Activated CD4-positive, alpha-beta T cell treated with anti-CD3 and anti-CD28 coated beads, Interleukin-2, amount 50 U/mL, for 4 hours (primary cell): ENCODE data around the gene SNX4.
"Not testable (repeated sequence)": the region's sequence is repeated elsewhere in the genome, so short reads cannot be mapped to it uniquely, and the experiment has no call there.

Experiments used
- DNase-seq, 2 experiments: peaks; one replicate each; pipeline ENCODE4 v3.0.0-alpha.2; 2020

SNX4 gene

DNA sequence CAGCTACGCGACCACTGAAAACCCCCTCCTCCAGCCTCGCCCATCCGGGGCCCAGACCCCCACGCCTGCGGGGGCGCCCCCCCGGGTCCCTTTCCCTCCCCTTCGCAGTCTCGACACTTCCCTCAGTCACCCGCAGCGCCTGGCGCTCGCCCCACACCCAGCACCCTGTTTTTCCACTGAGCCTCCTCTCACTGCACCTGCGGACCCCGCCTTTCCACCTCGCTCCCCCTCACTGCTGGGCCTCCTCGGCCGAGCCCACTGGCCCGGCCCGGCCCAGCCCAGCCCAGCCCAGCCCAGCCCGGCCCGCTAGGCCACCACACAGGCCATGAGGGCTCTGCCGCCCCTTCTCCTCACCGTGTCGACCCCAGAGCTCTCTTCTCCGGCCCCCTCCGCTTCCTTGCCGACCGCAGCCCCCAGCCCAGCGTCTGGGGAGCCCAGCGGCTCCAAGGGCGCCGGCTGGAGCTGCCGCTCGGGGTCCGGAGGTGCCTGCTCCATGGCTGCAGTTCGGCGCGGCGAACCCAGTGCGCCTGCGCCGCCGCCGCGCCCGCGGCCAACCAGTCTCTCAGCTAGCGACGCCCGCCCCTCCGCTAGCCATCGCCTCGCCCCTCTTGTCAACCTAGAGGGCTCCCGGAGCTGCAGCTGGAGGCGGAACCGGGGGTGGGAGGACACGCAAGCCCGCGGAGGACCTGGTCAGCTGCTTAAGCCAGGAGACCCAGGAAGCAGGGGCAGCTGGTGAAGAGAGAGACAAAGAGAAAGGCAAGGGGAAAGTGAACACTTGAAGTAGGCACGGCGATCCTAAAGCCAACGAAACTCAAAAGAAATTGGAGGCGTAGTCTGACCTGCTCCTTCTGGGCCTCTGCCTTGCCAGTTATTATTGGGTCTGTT is at the start of gene SNX4:
SNX4 (minus strand) TSS at position 525 of the 885 bp plus-strand sequence; CDS start at position 495, 30 bp downstream.
- DNase-seq, result peak; percentile 78 to 80

DNA sequence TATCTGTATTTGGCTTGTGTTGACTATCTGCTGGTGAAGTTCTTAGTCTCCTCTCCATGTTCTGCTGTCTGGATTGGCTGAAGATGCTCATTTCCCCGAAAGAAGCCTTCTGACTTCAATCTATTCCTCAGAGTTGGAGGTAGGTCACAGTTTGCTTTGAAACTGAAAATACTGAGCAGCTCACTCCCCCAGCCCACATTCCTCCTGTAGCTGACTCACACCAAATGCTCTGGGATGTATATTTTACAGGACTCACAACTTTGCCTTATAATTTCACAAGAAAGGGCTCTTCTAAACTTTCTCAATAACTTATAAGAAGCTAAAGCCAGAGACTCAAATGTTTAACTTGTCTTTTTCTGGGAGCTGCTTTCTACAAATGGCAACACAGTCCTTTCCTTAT is 36.3 kb upstream of the SNX4 start:
- no peak for DNase-seq

DNA sequence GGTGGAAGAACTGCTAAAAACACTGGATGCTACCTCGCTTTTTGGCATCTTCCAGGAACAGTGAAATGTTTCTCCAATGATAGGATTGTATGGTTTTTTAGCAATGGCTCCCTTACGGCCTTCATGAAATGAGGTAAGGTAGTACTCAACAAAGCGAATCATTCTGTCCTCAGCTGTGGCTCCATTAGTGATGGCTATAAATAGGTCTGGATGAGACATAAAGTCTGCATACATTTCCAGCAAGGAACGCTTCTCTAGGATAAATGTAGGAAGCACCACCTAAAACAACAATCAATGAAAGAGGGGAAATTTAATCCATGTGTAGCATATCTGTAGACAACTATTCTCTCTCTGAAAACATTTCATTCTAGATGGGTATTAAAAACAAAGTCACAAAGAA is 32.4 kb upstream of the SNX4 start:
- DNase-seq, result no peak

DNA sequence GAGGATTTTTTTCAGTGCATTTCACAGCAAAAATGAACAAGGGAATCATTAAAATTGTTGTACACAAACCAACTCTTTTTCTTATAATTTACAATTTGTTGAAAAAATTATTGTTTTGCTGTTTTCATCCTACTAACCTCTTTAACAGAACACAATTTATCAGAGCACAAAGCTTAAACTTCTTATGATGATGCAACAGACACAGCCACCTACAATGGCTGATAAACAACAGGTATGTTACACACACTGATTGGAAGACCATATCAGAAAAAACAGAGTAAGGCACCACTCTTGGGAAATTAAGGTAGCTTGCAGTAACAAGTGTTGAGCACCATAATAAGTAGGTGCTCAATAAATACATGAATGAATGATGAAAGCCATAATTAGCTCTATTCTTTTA is 8.9 kb upstream of the SNX4 start:
- no peak for DNase-seq

DNA sequence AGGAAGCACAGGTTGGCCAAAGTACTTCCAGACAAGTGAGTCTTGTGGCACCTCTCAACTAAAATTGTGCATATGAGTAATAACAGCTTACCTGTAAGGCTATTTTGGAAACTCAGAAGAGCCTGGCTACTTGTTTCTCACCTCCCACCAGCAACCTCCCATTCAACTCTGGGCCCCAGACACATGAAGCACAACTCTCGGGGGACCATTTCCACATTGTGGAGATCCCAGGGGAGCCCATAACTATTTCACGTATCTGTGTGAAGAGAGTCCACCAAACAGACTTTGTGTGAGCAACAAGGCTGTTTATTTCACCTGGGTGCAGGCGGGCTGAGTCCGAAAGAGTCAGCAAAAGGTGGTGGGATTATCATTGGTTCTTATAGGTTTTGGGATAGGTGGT is 5.2 kb upstream of the SNX4 start:
- DNase-seq, result no peak

DNA sequence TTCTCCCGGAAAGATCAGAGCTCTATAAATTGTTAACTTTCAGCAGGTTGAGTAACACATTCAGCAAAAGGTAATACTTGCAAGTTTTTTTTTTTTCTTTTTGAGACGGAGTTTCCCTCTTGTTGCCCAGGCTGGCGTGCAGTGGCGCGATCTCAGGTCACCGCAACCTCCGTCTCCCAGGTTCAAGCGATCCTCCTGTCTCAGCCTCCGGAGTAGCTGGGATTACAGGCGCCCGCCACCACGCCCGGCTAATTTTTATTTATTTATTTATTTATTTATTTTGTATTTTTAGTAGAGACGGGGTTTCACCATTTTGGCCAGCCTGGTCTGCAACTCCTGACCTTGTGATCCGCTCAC is 539 bp upstream of the SNX4 start:
- not testable (repeated sequence) for DNase-seq

DNA sequence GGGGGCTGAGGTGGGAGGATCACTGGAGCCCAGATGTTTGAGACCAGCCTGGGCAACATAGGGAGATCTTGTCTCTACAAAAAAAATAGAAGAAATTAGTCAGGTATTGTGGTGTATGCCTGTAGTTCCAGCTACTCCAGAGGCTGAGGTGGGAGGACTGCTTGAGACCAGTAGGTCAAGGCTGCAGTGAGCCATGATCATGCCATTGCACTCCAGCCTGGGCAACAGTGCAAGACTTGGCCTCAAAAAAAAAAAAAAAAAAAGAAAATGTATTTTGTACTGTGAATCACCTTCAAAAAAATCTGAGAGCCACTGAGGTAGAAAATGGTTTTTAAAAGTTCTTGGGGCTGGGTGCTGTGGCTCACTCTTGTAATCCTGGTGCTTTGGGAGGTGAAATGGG is 4.6 kb downstream of the SNX4 start:
- DNase-seq, result no peak

DNA sequence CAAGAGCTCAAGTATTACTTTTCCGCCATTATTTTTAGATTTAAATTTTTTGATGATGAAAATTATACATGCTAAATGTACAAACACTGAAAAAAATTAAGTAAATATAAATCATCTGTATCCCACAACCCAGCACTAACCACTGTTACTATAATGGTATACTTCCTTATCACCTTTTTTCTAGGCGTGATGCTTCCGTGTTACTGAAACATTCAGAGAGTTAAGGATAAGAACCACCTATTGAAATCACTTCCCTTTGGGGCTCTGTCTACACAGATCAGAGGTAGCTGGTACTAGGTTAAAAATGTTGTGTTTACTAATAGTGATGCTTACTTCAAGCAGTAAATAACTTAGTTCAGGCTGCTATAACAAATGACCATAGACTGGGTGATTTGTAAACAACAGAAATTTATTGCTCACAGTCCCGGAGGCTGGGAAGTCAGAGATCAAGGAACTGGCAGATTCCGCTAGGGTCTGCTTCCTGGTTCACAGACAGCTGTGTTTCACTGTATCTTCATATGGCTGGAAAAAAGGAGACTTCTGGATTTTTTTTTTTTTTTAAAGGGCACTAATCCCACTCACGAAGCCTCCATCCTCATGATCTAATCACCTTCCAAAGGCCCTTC is 6.4 kb downstream of the SNX4 start:
- DNase-seq, result no peak

DNA sequence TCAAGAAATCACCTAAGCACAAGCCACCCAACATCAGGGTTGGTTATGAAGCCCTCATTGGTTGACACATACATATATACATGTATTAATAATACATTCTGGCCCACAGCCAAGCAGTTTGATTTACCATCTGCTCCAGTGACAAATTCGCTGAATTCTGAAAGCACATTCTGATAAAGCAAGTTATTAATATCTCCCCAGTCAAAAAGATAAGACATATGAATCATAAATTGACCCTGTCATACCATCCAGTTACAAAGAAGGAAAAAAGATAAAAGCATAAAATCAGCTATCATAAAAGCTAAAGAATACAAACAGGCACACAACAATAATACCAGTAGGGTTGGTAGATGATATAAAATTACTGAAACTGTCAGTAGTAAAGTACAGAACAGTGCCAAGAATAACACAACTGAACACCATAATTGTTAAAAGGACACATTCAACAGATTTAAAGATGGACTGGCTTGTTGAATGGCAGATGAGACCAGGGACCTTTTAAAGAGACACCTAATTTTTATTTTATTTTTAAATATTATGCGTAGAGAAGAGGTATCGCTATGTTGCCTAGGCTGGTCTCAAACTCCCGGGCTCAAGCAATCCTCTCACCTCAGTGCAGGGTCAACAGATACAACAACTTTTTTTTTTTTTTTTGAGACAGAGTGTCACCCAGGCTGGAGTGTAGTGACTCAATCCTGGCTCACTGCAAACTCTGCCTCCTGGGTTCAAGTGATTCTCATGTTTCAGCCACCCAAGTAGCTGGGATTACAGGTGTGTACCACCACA is 7.7 kb downstream of the SNX4 start:
- no peak for DNase-seq

DNA sequence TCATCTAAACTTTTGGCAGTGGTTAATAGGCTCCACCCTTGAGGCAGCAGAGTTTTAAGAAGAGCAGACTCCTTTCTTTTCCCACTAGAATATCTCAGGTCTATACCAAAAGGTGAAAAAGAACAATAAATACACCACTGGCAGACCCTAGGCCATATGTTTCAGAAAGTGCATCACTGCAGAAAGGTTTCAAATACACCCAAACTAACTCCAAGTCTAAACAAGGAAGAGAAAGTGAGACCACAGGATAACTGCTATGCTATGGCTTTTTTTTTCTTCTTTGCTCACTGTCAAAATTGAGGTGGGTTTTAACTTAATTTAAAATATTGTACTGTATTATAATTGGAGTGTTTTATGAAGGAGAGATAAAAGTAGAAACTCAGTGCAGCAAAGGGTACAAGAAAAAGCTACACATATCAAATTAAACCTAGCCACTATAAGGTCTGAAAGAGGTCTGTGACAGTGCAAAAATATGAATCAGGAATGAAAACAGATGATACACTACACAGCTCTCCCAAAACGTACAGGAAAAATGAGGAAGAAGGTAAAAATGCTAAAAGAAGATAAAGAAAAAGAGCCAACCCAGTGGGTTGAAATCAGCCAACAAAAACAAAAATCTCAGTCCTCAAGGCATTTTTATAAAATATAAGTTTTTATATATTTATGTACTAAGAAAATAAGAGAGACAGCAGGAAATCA is 8.4 kb downstream of the SNX4 start:
- no peak for DNase-seq

DNA sequence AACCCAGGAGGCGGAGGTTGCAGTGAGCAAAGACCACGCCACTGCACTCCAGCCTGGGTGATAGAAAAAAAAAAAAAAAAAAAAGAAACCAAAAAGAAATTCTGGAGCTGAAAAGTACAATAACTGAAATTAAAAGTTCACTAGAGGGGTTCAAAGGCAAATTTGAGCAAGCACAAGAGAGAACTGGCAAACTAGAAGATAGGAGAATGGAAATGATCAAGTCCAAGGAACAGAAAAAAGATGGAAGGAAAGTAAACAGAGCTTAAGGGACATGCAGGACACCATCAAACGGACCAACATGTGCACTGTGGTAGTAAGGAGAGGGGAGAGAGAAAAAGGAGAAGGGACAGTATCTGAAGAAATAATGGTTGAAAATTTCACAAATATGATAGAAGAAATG is 12.9 kb downstream of the SNX4 start:
- DNase-seq, result no peak

DNA sequence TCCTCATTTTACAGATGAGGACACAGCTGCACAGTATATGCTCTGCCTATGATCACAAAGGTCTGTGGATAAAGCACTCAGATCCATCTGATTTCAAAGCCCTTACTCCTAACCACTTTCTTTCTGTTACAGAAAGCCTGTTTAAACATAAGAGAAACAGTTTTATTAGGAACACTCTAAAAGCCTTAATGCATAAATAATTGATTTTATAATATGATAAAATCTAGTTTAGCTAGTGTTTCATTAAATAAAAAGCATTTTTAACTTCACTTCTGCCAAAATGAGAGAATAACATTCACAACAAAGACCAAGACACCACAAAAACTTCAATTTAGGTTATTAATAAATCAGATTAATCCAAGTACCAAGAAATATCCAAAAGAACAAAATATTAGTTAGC is 21.4 kb downstream of the SNX4 start:
- DNase-seq, result no peak

DNA sequence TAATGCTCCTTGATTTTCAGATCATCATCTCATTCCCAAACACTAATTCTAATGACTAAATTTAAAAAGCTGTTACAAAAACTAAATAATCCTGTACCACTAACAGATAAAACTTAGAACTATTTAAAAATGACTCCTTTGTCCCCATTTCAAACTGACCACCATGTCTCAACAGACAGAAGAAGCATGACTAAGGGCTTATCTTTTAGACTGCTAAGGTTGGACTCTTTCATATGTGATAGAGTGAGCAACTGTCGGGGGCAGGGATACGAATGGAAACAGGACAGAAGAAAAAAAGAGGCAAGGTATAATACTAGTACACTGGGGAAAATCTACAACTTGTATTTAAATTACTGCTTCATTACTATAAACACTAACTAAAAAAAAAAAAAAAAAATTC is 23.3 kb downstream of the SNX4 start:
- DNase-seq, result no peak

DNA sequence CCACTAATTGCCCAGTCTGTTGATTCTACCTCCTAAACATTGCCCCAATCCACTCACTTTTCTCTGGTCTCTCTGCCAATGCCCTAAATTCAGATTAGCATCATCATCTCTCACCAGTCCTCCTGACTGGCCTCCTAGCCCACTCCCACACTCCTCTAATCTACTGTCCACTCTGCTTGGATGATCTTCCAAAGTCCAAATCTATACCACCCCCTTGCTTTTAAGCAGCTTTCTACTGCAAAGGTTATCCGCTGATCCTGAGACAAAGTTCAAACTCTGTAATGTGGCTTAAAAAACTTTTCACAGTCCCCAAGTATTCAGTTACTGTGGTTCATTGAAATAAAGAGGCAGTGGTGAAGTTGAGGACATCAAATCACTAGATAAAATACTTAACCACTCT is 37.6 kb downstream of the SNX4 start:
- no peak for DNase-seq

DNA sequence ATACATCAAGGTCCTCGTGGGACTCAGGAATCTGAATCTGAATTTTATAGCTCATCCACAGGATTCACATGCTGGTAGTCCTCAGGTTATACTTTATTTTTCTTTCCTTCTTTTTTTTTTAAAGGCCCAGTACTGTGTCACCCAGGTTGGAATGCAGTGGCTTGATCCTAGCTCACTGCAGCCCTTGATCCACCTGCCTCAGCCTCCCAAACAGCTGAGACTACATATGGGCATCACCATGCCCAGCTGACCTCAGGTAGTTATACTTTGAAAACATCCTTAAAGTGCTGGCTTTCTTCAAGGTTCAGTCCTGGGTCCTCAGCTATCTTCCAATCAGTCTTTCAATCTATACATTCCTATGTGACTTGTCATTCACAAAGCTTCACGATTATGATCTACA is 38.2 kb downstream of the SNX4 start:
- no peak for DNase-seq

DNA sequence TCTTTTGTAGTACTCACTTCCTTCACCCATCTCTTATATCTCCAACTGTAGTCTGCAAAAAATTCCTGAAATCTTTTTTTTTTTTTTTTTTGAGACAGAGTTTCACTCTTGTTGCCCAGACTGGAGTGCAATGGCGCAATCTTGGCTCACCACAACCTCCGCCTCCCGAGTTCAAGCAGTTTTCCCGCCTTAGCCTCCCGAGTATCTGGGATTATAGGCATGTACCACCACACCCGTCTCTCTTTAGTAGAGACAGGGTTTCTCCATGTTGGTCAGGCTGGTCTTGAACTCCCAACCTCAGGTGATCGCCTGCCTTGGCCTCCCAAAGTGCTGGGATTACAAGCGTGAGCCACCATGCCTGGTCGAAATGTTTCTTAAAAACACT is 38.6 kb downstream of the SNX4 start:
- not testable (repeated sequence) for DNase-seq

DNA sequence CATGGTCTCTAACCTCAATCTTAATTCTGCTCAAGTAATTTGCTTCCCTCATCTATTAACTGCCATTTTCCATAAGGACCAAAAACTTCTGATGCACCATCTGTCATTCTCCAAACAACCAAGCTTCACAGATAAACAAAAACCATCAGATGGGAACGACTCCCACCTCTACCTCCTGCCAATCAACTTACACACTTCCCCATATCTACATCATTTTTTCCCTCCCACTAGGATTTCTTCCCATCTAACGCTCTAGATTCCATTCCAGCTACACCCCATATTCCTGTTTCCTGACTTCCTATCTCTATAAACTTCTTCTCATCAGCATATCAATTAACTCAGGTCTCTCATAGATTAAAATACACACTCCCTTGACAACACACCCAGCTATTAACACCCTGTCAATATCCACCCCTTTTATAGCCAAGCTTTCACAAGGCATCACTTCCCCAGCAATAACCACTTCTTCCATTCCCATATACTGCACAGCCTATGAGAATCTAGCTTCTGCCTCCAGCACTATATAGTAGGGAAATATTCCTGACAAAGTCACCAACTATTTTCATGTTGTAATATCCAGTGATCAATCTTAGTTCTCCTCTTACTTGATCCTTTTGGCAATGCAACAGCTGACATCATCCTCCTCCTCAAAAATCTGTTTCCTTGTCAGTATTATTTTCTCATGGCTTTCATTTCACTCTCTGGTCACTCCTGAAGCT is 39.2 kb downstream of the SNX4 start:
- DNase-seq, result no peak

DNA sequence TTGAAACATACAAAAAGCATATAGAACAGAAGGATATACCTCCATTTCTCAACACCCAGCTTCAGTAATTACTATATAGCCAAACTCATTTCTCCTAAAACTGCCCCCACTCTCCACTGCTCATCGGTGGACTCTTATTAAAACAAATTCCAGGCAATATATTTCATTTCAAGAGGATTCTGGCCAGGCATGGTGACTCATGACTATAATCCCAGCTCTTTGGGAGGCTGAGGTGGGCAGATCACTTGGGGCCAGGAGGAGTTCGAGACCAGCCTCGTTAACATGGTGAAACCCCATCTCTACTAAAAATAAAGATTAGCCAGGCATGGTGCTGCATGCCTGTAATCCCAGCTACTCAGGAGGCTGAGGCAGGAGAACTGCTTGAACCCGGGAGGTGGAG is 40.9 kb downstream of the SNX4 start:
- DNase-seq, result no peak

DNA sequence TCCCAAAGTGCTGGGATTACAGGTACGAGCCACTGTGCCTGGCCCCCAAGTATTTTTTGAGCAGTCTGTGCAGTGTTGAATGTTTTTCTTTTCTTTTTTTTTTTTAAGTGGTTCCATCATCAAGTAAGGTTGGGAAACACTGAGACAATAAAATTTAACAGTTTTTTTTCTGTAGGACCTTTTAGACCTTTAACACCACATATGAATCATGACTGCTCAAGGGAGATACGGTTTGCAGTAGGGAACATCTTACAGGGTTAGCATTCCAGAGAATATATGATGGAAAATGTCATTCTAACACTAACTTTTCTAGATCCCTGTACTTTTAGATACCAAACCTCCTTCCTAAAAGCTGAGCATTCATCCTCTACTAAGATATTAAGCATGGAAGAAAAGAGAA is 41.7 kb downstream of the SNX4 start:
- DNase-seq, result no peak

DNA sequence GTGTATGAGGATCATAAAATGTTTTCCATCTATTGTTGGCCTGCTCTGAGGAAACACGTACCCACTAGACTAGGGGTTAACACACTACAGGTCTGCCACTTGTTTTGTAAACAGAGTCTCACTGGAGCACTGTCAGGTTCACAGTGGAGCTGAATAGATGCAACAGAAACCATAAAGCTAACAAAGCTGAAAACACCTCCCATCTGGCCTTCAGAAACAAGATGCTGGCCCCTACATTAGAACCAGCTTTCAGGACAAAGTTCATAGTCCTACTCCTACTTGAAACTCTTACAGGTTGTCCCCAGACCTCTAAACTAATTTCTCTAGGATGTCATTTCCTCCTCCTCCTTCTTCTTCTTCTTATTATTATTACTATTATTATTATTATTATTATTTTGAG is 42.3 kb downstream of the SNX4 start:
- no peak for DNase-seq

DNA sequence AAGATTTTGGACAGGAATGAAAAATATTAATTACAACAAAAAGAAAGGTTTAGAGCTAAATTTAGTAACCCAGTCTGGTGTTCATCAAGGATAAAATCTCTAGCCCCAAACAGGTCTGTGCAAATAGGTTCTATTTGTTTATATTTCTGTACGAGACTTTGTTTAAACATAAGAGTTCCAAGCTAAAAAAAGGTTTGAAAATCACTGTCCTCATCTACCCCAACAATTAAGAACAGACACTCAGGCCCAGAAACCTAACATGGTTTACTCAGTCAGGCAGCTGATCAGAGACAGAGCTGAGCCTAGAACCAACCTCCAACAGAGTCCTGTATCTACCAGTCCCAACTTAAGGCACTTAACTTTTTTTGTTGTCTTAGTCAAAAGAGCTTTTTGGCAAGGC is 49.3 kb downstream of the SNX4 start:
- DNase-seq, result no peak

DNA sequence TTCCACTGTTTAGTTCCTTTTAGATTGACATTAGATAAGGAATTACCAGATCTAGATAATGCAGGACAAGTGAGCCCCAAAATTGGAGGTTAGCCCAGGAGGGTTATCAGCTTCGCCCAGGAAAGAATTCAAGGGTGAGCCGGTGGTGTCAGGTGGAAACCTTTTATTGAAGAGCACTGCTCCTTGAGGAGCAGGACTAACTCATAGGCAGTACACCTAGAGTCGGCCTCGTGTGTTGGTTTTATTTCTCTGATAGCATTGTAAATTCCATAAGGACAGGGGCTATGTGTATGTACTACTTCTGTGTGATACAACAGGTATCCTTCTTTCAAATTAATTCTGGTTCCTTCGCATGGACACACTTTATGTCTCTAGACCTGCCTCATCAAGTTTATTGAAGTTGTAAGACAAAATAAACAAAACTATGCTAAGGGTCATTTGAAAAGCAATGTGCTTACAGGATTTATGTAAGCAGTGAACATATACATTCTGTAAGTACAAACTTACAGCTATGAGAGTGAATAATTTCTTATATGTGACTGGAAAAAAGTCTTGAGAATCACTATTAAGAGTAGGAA is 57.2 kb downstream of the SNX4 start:
- no peak for DNase-seq
